ENCODE measurements around the gene LRCH2. TPM values are rescaled to one million over a fixed set of nuclear protein-coding genes. Genes with fewer than 3 reads are reported as not detected.
"Not testable (repeated sequence)": the region's sequence is repeated elsewhere in the genome, so short reads cannot be mapped to it uniquely, and the experiment has no call there.

Gene LRCH2
- 1.6 TPM for total RNA-seq
- long read RNA-seq, result 0 reads

- DNase-seq (peak; percentile 33), ATAC-seq (peak; percentile 77)
- intact Hi-C loops (cut with micrococcal nuclease), result no loop called here
These were observed at the start of gene LRCH2 for GRCh38 chrX:115233497-115234455. TSS of gene LRCH2 (minus strand) at chrX:115234096. CDS start at chrX:115234041, 55 bp downstream.

GRCh38 chrX:115269051-115269683 lies 35.3 kb upstream of the LRCH2 start:
- DNase-seq, result no peak
- intact Hi-C loops (cut with micrococcal nuclease), result no loop called here
- ATAC-seq, result no peak

GRCh38 chrX:115268421-115268820 lies 34.5 kb upstream of the LRCH2 start:
- no peak for ATAC-seq

GRCh38 chrX:115266300-115266699 lies 32.4 kb upstream of the LRCH2 start:
- ATAC-seq (no peak), DNase-seq (no peak)
- intact Hi-C loops (cut with micrococcal nuclease), result no loop called here

More at GRCh38 chrX:115268421-115268820, 34.5 kb upstream of the LRCH2 start:
- no peak for DNase-seq
- intact Hi-C loops (cut with micrococcal nuclease), result no loop called here

- ATAC-seq, result no peak
- DNase-seq, result no peak
- intact Hi-C loops (cut with micrococcal nuclease), result no loop called here
These were observed 30.1 kb upstream of the LRCH2 start for GRCh38 chrX:115264009-115264408.

- intact Hi-C loops (cut with micrococcal nuclease), result no loop called here
- DNase-seq, result no peak
- no peak for ATAC-seq
These were observed 27.3 kb upstream of the LRCH2 start for GRCh38 chrX:115261148-115261547.

GRCh38 chrX:115260330-115260729 lies 26.4 kb upstream of the LRCH2 start:
- intact Hi-C loops (cut with micrococcal nuclease), result no loop called here
- no peak for DNase-seq
- ATAC-seq, result no peak

- ATAC-seq, result no peak
- intact Hi-C loops (cut with micrococcal nuclease), result no loop called here
- no peak for DNase-seq
These were observed 25.5 kb upstream of the LRCH2 start for GRCh38 chrX:115259238-115259875.

- no peak for DNase-seq
- no peak for ATAC-seq
- intact Hi-C loops (cut with micrococcal nuclease), result no loop called here
These were observed 23.8 kb upstream of the LRCH2 start for GRCh38 chrX:115257711-115258110.

GRCh38 chrX:115255003-115255402 lies 21.1 kb upstream of the LRCH2 start:
- intact Hi-C loops (cut with micrococcal nuclease), result no loop called here
- no peak for DNase-seq
- no peak for ATAC-seq

GRCh38 chrX:115251458-115252233 lies 17.8 kb upstream of the LRCH2 start:
- no peak for DNase-seq
- no peak for ATAC-seq
- intact Hi-C loops (cut with micrococcal nuclease), result no loop called here

GRCh38 chrX:115237056-115237455 lies 3.2 kb upstream of the LRCH2 start:
- intact Hi-C loops (cut with micrococcal nuclease), result no loop called here
- ATAC-seq, result no peak
- DNase-seq, result no peak

GRCh38 chrX:115236560-115236959 lies 2.7 kb upstream of the LRCH2 start:
- DNase-seq, result no peak
- ATAC-seq, result no peak
- intact Hi-C loops (cut with micrococcal nuclease), result no loop called here

GRCh38 chrX:115234461-115234860 lies 565 bp upstream of the LRCH2 start:
- intact Hi-C loops (cut with micrococcal nuclease), result no loop called here
- ATAC-seq, result no peak
- no peak for DNase-seq

- ATAC-seq (no peak), DNase-seq (no peak)
- intact Hi-C loops (cut with micrococcal nuclease), result no loop called here
These were observed 881 bp downstream of the LRCH2 start for GRCh38 chrX:115232933-115233496.

GRCh38 chrX:115229337-115230003 lies 4.4 kb downstream of the LRCH2 start:
- DNase-seq, result no peak
- ATAC-seq, result no peak
- intact Hi-C loops (cut with micrococcal nuclease), result no loop called here

- no peak for DNase-seq
- ATAC-seq, result no peak
- intact Hi-C loops (cut with micrococcal nuclease), result no loop called here
These were observed 7.0 kb downstream of the LRCH2 start for GRCh38 chrX:115226929-115227328.

- intact Hi-C loops (cut with micrococcal nuclease); DNase-seq; ATAC-seq: not testable (repeated sequence)
These were observed 16.6 kb downstream of the LRCH2 start for GRCh38 chrX:115217346-115217745.
